Fibroblast of skin of scalp (primary cell): ENCODE data around the gene MYF5.

Source experiments
- DNase-seq: peaks from one replicate; pipeline ENCODE4 v3.0.0-alpha.2; 2013

MYF5 gene

GRCh38 chr12:80766210-80766609 lies 49.5 kb downstream of the MYF5 start:
- DNase-seq = no peak

- no peak for DNase-seq
Measured at GRCh38 chr12:80766897-80767296, 50.2 kb downstream of the MYF5 start.
